Stimulated activated naive CD8-positive, alpha-beta T cell treated with anti-CD3 and anti-CD28 coated beads, Interleukin-15, Interleukin-2, amounts not matched to agents 100 U/mL and 50 U/mL, for 24 hours (primary cell): ENCODE data around the gene GSTO1.

Experiments
- ATAC-seq: fragments of 150-1000 bp; cut with Tn5 transposase; one replicate; pipeline ENCODE4 v1.10.0; 2021
- DNase-seq: peaks from one replicate; pipeline ENCODE4 v3.0.0; 2021

Gene GSTO1

GRCh38 chr10:104304927-104305326 lies 50.2 kb downstream of the GSTO1 start:
- ATAC-seq: no peak
- no peak for DNase-seq

GRCh38 chr10:104306897-104307296 lies 52.2 kb downstream of the GSTO1 start:
- no peak for ATAC-seq
- DNase-seq: no peak

GRCh38 chr10:104307576-104308438 lies 53.1 kb downstream of the GSTO1 start:
- ATAC-seq: no peak
- no peak for DNase-seq

- ATAC-seq (peak; percentile 74), DNase-seq (no peak)
Measured at GRCh38 chr10:104308439-104308903, 53.8 kb downstream of the GSTO1 start.

GRCh38 chr10:104309980-104310978 lies 55.6 kb downstream of the GSTO1 start:
- DNase-seq (no peak), ATAC-seq (no peak)

GRCh38 chr10:104311184-104311720 lies 56.6 kb downstream of the GSTO1 start:
- ATAC-seq (no peak), DNase-seq (no peak)

- ATAC-seq (no peak), DNase-seq (no peak)
Measured at GRCh38 chr10:104314591-104315485, 60.1 kb downstream of the GSTO1 start.

- ATAC-seq (peak; percentile 25), DNase-seq (no peak)
Measured at GRCh38 chr10:104315486-104315921, 60.8 kb downstream of the GSTO1 start.

- ATAC-seq: no peak
- no peak for DNase-seq
Measured at GRCh38 chr10:104316321-104317099, 61.8 kb downstream of the GSTO1 start.
